CD4-positive, alpha-beta T cell (primary cell): ENCODE data around the gene TENT4B. TPM values are rescaled to one million over a fixed set of nuclear protein-coding genes. Genes with fewer than 3 reads are reported as not detected.

Source experiments
- ATAC-seq: fragments of 200-7000 bp; cut with Tn5 transposase; one replicate; pipeline ENCODE4 v1.10.0; 2022; ENCODE audit warnings: mild to moderate bottlenecking; ENCODE audit not compliant: poor library complexity
- CTCF ChIA-PET: fragments of 350-600 bp; sonication (Branson Sonifier 250); formaldehyde crosslinking; loops from one replicate; lab custom pipeline; 2021; ENCODE audit warnings: antibody characterized with exemption, inconsistent platforms; lab: Charles Lee
- POLR2A ChIA-PET: fragments of 350-600 bp; sonication (Branson Sonifier 250); formaldehyde crosslinking; loops from one replicate; lab custom pipeline; 2021; ENCODE audit warnings: antibody characterized with exemption, inconsistent platforms; lab: Charles Lee
- DNase-seq, 14 experiments: peaks; one replicate each; pipeline ENCODE4 v3.0.0-alpha.2; 2013 to 2020; ENCODE audit warnings: mixed read lengths in 2 of 14
- H3K27ac ChIP-seq, 2 donors: one replicate each; pipeline versions ENCODE4 v1.5.1 to v1.7.0; 2013; ENCODE audit warnings: low read length in 2 of 2, low read depth in 1 of 2, mild to moderate bottlenecking in 1 of 2
- H3K27me3 ChIP-seq, 2 experiments: 1 replicate in 1 of 2; 2 replicates in 1 of 2; pipeline versions ENCODE4 v1.6.1 to v1.7.0; 2013; ENCODE audit warnings: low read length in 2 of 2, control low read depth in 1 of 2, mild to moderate bottlenecking in 1 of 2, moderate library complexity in 1 of 2; ENCODE audit not compliant: insufficient read depth in 2 of 2, control insufficient read depth in 1 of 2
- H3K36me3 ChIP-seq: one replicate; pipeline ENCODE4 v1.6.1; 2013; ENCODE audit warnings: low read length, control low read depth; ENCODE audit not compliant: insufficient read depth
- H3K4me1 ChIP-seq: one replicate; pipeline ENCODE4 v1.6.1; 2013; ENCODE audit warnings: low read length, control low read depth; ENCODE audit not compliant: insufficient read depth
- H3K4me3 ChIP-seq: one replicate; pipeline ENCODE4 v1.5.1; 2013; ENCODE audit warnings: mild to moderate bottlenecking, low read length, moderate library complexity
- H3K9me3 ChIP-seq, 2 experiments: 1 replicate in 1 of 2; 2 replicates in 1 of 2; pipeline versions ENCODE4 v1.6.1 to v1.7.0; 2013; ENCODE audit warnings: low read length in 2 of 2, mild to moderate bottlenecking in 2 of 2, control low read depth in 1 of 2, moderate library complexity in 1 of 2; ENCODE audit not compliant: control insufficient read depth in 1 of 2, insufficient read depth in 1 of 2
- H3K27ac Mint-ChIP-seq: one replicate; pipeline ENCODE4 v1.8.0; 2020; ENCODE audit warnings: mixed read lengths
- H3K27me3 Mint-ChIP-seq: one replicate; pipeline ENCODE4 v1.8.0; 2021; ENCODE audit warnings: mixed read lengths
- H3K36me3 Mint-ChIP-seq: one replicate; pipeline ENCODE4 v1.8.0; 2021; ENCODE audit warnings: low read depth, mixed read lengths
- H3K4me1 Mint-ChIP-seq: one replicate; pipeline ENCODE4 v1.8.0; 2021; ENCODE audit warnings: low read depth, mixed read lengths
- H3K4me3 Mint-ChIP-seq: one replicate; pipeline ENCODE4 v1.8.0; 2020; ENCODE audit warnings: mild to moderate bottlenecking, mixed read lengths
- H3K9me3 Mint-ChIP-seq: one replicate; pipeline ENCODE4 v1.8.0; 2020; ENCODE audit warnings: mixed read lengths
- intact Hi-C, 2 experiments: fragments of 100-400 bp; cut with DNase I in 1 of 2; cut with micrococcal nuclease in 1 of 2; formaldehyde crosslinking; loops; one replicate each; pipeline versions ENCODE4 v1.15.1 to v1.9.0; 2023 to 2025; cut with DNase I, micrococcal nuclease
- polyA plus RNA-seq, 2 donors: library from polyadenylated mRNA; unstranded; fragments of 120-200 nt; gene quantifications; one replicate each; pipeline ENCODE4 v1.2.1, GENCODE V29; 2013
- total RNA-seq, 174 experiments: library from RNA in 2 of 174; stranded (reverse) in 2 of 174; gene quantifications; one replicate each; pipeline ENCODE4 v1.2.3 and lab custom pipeline; 2021 to 2026
- TF ChIP-seq, protein P1 (sequence below): fragments of 200-600 bp; IDR thresholded peaks from one replicate; pipeline ENCODE4 v1.8.0; 2022; ENCODE audit warnings: antibody characterized with exemption, mild to moderate bottlenecking

The TENT4B gene
- total RNA-seq, result 10 to 100 TPM; 32.9 to 35.0 TPM
- polyA plus RNA-seq (2013, experiment 1 of 2), result 12.3 TPM
- polyA plus RNA-seq (2013, experiment 2 of 2), result 17.1 TPM
- 29.7 to 150 (median 69.5) reads per million in 172 experiments for total RNA-seq (lab: John Stamatoyannopoulos, UW)

DNA sequence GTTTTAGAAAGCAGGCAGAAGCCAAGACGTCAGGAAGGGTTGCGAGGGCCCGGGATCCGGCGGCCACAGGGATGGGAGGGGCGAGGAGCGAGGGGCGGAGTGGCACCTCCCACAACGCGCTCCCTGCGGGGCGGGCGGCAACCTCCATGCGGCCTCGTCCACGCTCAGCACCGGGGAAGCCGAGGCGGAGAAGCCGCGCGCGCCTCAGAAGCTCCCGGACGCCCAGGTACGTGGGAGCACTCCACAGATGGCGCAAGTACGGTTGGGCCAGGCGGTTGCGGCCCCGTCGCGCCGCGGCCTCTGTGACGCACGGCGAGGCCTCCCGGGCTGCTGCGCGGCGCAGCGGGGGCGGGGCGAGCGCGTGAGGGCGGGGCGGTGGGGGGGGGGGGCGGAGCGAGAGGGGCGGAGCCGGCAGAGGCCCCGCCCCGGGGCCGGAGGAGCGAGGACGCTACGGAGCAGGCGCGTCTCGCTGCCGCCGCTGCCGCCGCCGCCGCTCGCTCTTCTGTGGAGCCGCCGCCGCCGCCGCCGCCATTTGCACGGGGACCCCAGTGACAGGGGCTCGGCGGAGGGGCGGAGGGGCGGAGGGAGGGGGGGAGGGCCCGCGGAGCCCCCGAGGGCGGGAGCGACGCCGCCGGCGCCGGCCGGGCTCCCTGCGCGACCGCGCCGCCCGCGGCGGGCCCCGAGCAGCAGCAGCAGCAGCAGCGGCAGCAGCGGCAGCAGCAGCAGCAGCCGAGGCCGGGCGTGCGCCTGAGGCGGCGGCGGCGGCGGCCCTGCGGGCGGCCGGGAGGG lies at the start of gene TENT4B:
TSS of gene TENT4B (plus strand) at position 500 of the 789 bp plus-strand sequence. CDS start 316 bp downstream, outside the sequence.
- peak within 1 kb of the TSS; percentile 94 for H3K4me3 Mint-ChIP-seq
- POLR2A ChIA-PET, result interaction anchor here (0.7 to 2.8 kb wide), 11 partner anchors 8 to 522 kb away, joined by 3 to 17 read pairs (median 9); partner anchors contain the start of genes CNEP1R1 and HEATR3

DNA sequence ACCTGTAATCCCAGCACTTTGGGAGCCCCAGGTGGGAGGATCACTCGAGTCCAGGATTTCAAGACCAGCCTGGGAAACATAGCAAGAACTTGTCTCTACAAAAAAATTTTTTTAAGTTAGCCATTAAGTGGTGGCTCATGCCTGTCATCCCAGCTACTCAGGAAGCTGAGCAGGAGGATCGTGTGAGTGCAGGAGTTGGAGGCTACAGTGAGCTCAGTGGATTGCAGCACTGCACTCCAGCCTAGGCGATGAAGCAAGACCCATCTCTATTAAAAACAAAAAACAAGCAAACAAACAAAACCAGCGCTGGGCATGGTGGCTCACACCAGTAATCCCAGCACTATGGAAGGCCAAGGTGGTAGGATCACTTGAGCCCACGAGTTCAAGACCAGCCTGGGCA lies 49.3 kb upstream of the TENT4B start:
- Histone ChIP-seq H3K4me3 (no peak overlapping the region), H3K27ac (no peak overlapping the region), H3K9me3 (no peaks in the 10 kb centered on the region), H3K36me3 (peaks cover 73% of the 10 kb centered on the region), H3K27me3 (no peaks in the 10 kb centered on the region), H3K4me1 (no peaks in the 10 kb centered on the region)
- ChIA-PET POLR2A (no interaction called here), CTCF (no interaction called here)
- Mint-ChIP-seq H3K36me3 (peaks cover 77% of the 10 kb centered on the region), H3K27me3 (no peaks in the 10 kb centered on the region), H3K4me3 (no peak overlapping the region), H3K9me3 (no peaks in the 10 kb centered on the region), H3K4me1 (no peaks in the 10 kb centered on the region), H3K27ac (no peak overlapping the region)
- intact Hi-C loops, result no loop called here
- DNase-seq (peak in 1 of 14 experiments; percentile 31), ATAC-seq (no peak)
- TF ChIP-seq, protein P1, sequence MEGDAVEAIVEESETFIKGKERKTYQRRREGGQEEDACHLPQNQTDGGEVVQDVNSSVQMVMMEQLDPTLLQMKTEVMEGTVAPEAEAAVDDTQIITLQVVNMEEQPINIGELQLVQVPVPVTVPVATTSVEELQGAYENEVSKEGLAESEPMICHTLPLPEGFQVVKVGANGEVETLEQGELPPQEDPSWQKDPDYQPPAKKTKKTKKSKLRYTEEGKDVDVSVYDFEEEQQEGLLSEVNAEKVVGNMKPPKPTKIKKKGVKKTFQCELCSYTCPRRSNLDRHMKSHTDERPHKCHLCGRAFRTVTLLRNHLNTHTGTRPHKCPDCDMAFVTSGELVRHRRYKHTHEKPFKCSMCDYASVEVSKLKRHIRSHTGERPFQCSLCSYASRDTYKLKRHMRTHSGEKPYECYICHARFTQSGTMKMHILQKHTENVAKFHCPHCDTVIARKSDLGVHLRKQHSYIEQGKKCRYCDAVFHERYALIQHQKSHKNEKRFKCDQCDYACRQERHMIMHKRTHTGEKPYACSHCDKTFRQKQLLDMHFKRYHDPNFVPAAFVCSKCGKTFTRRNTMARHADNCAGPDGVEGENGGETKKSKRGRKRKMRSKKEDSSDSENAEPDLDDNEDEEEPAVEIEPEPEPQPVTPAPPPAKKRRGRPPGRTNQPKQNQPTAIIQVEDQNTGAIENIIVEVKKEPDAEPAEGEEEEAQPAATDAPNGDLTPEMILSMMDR, result no peak

More for the DNA sequence above, at the start of gene TENT4B:
- peak; percentile 80 for ATAC-seq
- Histone ChIP-seq H3K4me3 (peak within 1 kb of the TSS; percentile 77), H3K4me1 (peaks cover 47% of the 10 kb centered on the region), H3K9me3 (no peaks in the 10 kb centered on the region), H3K36me3 (no peaks in the 10 kb centered on the region), H3K27ac (peak within 1 kb of the TSS; percentile 84 to 90), H3K27me3 (no peaks in the 10 kb centered on the region)
- TF ChIP-seq, protein P1, result no peak
- DNase-seq, result peak; percentile 84 to 96 (median 90)
- CTCF ChIA-PET, result interaction anchor here (0.8 to 1.7 kb wide), 2 partner anchors 58 to 128 kb away, joined by 4 to 9 read pairs; partner anchors contain the start of gene CNEP1R1
- Mint-ChIP-seq H3K9me3 (no peaks in the 10 kb centered on the region), H3K36me3 (peaks cover 31% of the 10 kb centered on the region), H3K4me1 (peaks cover 38% of the 10 kb centered on the region), H3K27me3 (no peaks in the 10 kb centered on the region), H3K27ac (peak within 1 kb of the TSS; percentile 92)
- intact Hi-C loops, result loop anchor here (1.0 to 10.0 kb wide), 11 partner anchors 58 to 592 kb away; partner anchors contain the start of genes CNEP1R1 (in 2 of the 2), ADCY7 (in 1 of the 2), BRD7 (in 1 of the 2) and CYLD (in 1 of the 2)

DNA sequence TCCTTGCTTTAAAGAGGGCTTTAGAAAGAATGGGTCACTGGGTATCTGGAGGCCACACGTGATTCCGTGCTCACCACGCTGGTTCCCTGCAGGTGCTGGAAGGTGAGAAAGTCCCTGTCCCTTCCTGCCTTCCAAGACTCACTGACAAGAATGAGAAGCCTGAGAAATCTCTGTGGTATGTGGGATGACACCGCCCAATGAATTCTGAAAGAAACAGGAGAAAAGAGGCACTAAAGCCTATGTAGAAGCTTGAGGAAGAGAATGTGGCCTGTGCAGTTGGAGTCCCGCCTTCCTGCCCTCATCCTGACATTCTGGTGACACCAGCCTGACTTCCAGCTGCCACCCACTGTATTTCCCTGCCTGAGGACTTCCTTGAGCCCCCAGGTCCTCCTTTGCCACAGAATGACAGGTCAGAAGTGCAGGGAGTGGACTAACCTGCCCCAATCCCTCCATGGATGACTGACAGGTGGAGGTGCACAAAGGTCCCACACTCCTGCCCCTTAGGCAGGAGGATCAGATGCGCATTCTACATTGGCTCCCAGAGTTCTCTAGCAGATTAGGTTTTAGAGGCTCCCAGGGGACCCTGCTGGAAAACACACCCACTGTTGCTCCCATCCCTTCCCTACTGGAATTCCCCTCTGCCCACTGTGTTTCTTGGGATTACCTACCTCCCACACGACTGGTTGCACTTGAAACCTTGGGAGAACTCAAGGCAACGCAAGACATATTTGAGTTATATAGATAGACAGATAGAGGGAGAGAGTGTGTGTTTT lies 38.6 kb upstream of the TENT4B start:
- H3K9me3 Mint-ChIP-seq, result no peaks in the 10 kb centered on the region
- H3K4me1 Mint-ChIP-seq, result no peaks in the 10 kb centered on the region
- intact Hi-C loops, result loop anchor here in 1 of 2 experiments (5.0 kb wide), 1 partner anchor 33 kb away; no protein-coding TSS in a partner anchor
- DNase-seq (no peak), ATAC-seq (no peak)
- no peak overlapping the region for H3K27ac Mint-ChIP-seq
- TF ChIP-seq, protein P1, result no peak
- H3K4me3 Mint-ChIP-seq, result no peak overlapping the region
- H3K36me3 ChIP-seq, result no peaks in the 10 kb centered on the region
- H3K27ac ChIP-seq, result no peak overlapping the region
- no peaks in the 10 kb centered on the region for H3K36me3 Mint-ChIP-seq
- POLR2A ChIA-PET, result no interaction called here
- H3K4me1 ChIP-seq, result no peaks in the 10 kb centered on the region
- H3K4me3 ChIP-seq, result no peak overlapping the region
- H3K27me3 Mint-ChIP-seq, result no peaks in the 10 kb centered on the region
- H3K9me3 ChIP-seq, result no peaks in the 10 kb centered on the region
- CTCF ChIA-PET, result no interaction called here
- H3K27me3 ChIP-seq, result no peaks in the 10 kb centered on the region
